HepG2 (cell line): ENCODE data around the gene CCNL1. TPM values are rescaled to one million over a fixed set of nuclear protein-coding genes. Genes with fewer than 3 reads are reported as not detected.

Source experiments
- HOXD1 ChIP-seq: sonication (generic); formaldehyde crosslinking; IDR thresholded peaks from 2 replicates; pipeline ENCODE4 v1.5.0; 2020; ENCODE audit warnings: missing genetic modification reagents
- IKZF4 ChIP-seq: sonication (generic); formaldehyde crosslinking; IDR thresholded peaks from 2 replicates; pipeline ENCODE4 v1.5.1; 2020; ENCODE audit warnings: borderline replicate concordance, mild to moderate bottlenecking, low read depth, missing genetic modification reagents; ENCODE audit errors: not compliant biosample characterization
- JARID2 ChIP-seq: sonication (generic); formaldehyde crosslinking; IDR thresholded peaks from 2 replicates; pipeline ENCODE4 v1.8.1; 2023; ENCODE audit warnings: missing genetic modification reagents, inconsistent platforms; ENCODE audit not compliant: insufficient replicate concordance
- ZNF30 ChIP-seq: sonication (generic); formaldehyde crosslinking; IDR thresholded peaks from 2 replicates; pipeline ENCODE4 v1.5.0; 2020; ENCODE audit warnings: mild to moderate bottlenecking, missing genetic modification reagents
- ZNF331 ChIP-seq: sonication (generic); formaldehyde crosslinking; IDR thresholded peaks from 2 replicates; pipeline ENCODE4 v1.4.0; 2020; ENCODE audit warnings: missing genetic modification reagents
- ZNF720 ChIP-seq: sonication (generic); formaldehyde crosslinking; IDR thresholded peaks from 2 replicates; pipeline ENCODE4 v1.4.0; 2020; ENCODE audit warnings: missing genetic modification reagents
- ZNF879 ChIP-seq: sonication (generic); formaldehyde crosslinking; IDR thresholded peaks from 2 replicates; pipeline ENCODE4 v1.8.1; 2023; ENCODE audit warnings: missing genetic modification reagents
- ZSCAN21 ChIP-seq: sonication (generic); formaldehyde crosslinking; IDR thresholded peaks from 2 replicates; pipeline ENCODE4 v1.8.0; 2022; ENCODE audit warnings: mild to moderate bottlenecking, missing genetic modification reagents, moderate library complexity, borderline replicate concordance
- polyA plus RNA-seq, 8 experiments: library from polyadenylated mRNA; depleted of rRNA in 3 of 8; stranded (reverse) in 7 of 8; unstranded in 1 of 8; fragments of >200 nt; fragmentation: Illumina TruSeq in 4 of 8; extraction: Trizol in 4 of 8; gene quantifications; 2 replicates each; pipeline versions ENCODE4 v1.2.1 to v1.2.3, GENCODE V29; 2011 to 2016; ENCODE audit warnings: low read depth in 4 of 8, missing spikeins in 1 of 8, mixed read lengths in 1 of 8; ENCODE audit not compliant: insufficient read depth in 1 of 8
- total RNA-seq, 5 experiments: library from RNA; depleted of rRNA; stranded (reverse); fragments of >200 nt; fragmentation: Illumina TruSeq; extraction: Trizol; gene quantifications; 2 replicates each; pipeline ENCODE4 v1.2.3, GENCODE V29; 2016; ENCODE audit warnings: low read depth in 1 of 5
- TF ChIP-seq, protein P1 (sequence below): sonication (generic); formaldehyde crosslinking; IDR thresholded peaks from 2 replicates; pipeline ENCODE4 v1.5.0; 2020; ENCODE audit warnings: mild to moderate bottlenecking, missing genetic modification reagents
- TF ChIP-seq, protein P2 (sequence below): conservative IDR thresholded peaks from 2 replicates; pipeline ENCODE4 v1.6.1; 2018; ENCODE audit warnings: missing genetic modification reagents
- TF ChIP-seq, protein P3 (sequence below): sonication (generic); formaldehyde crosslinking; IDR thresholded peaks from 2 replicates; pipeline ENCODE4 v1.8.0; 2022; ENCODE audit warnings: mild to moderate bottlenecking, missing genetic modification reagents, moderate library complexity

Gene CCNL1
- total and polyA plus RNA-seq, 2 of the 13 experiments (the other 11 are each of a cell fraction or from before 2014, with no cell fraction given) = 151 to 303 TPM

DNA sequence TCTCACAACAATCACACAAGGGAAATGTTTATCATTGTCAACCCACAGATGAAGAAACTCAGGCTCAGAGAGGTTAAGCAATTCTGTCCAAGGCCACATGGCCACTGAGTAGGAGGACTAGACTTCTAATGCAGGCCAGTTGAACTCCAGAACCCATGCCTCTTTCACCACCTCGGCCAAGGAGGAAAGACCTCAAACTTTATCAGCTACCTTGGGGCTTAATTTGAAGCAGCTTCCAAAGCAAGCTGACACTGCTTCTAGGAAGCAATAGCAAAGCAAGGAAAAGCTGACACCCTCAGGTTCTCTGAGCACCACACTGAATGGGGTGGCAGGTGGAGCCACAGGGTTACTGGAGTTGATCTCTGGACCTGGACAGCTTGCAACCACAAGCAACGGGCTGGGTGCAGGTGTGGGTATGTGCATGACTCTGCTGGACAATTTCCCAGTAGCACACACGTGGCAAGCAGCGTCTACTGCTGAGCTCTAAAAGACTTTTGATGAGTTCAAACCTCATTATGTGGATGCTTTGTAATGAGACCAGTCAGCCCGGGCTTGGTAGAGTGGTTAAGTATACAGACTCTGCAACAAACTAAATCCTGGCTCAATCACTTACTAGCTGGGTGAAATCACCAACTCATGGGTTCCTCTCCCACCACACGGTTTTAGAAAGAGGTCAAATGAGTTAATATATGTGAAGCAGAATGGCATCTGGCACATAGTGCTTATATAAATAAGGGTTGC, 23.1 kb downstream of the CCNL1 start (continued):
- TF ChIP-seq, protein P1, sequence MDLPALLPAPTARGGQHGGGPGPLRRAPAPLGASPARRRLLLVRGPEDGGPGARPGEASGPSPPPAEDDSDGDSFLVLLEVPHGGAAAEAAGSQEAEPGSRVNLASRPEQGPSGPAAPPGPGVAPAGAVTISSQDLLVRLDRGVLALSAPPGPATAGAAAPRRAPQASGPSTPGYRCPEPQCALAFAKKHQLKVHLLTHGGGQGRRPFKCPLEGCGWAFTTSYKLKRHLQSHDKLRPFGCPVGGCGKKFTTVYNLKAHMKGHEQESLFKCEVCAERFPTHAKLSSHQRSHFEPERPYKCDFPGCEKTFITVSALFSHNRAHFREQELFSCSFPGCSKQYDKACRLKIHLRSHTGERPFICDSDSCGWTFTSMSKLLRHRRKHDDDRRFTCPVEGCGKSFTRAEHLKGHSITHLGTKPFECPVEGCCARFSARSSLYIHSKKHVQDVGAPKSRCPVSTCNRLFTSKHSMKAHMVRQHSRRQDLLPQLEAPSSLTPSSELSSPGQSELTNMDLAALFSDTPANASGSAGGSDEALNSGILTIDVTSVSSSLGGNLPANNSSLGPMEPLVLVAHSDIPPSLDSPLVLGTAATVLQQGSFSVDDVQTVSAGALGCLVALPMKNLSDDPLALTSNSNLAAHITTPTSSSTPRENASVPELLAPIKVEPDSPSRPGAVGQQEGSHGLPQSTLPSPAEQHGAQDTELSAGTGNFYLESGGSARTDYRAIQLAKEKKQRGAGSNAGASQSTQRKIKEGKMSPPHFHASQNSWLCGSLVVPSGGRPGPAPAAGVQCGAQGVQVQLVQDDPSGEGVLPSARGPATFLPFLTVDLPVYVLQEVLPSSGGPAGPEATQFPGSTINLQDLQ (CRISPR knock-in tag) = no peak
- TF ChIP-seq ZNF331 (CRISPR knock-in tag) (no peak; the same call in none of the 2 replicates), ZSCAN21 (peak; percentile 89), JARID2 (CRISPR knock-in tag) (no peak), IKZF4 (no peak), ZNF879 (CRISPR knock-in tag) (0 out of 2 replicates have a peak, but pooled peaks have one; percentile 3), ZNF30 (CRISPR knock-in tag) (no peak), HOXD1 (CRISPR knock-in tag) (no peak), ZNF720 (CRISPR knock-in tag) (no peak)
- TF ChIP-seq, protein P2, sequence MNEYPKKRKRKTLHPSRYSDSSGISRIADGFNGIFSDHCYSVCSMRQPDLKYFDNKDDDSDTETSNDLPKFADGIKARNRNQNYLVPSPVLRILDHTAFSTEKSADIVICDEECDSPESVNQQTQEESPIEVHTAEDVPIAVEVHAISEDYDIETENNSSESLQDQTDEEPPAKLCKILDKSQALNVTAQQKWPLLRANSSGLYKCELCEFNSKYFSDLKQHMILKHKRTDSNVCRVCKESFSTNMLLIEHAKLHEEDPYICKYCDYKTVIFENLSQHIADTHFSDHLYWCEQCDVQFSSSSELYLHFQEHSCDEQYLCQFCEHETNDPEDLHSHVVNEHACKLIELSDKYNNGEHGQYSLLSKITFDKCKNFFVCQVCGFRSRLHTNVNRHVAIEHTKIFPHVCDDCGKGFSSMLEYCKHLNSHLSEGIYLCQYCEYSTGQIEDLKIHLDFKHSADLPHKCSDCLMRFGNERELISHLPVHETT = peak; percentile 7; the same call in 1 of the 2 replicates
- TF ChIP-seq, protein P3, sequence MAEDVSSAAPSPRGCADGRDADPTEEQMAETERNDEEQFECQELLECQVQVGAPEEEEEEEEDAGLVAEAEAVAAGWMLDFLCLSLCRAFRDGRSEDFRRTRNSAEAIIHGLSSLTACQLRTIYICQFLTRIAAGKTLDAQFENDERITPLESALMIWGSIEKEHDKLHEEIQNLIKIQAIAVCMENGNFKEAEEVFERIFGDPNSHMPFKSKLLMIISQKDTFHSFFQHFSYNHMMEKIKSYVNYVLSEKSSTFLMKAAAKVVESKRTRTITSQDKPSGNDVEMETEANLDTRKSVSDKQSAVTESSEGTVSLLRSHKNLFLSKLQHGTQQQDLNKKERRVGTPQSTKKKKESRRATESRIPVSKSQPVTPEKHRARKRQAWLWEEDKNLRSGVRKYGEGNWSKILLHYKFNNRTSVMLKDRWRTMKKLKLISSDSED (CRISPR knock-in tag) = no peak
